Endodermal cell (in vitro differentiated cells): Measurements from ENCODE around the gene GXYLT2. TPM values are rescaled to one million over a fixed set of nuclear protein-coding genes. Genes with fewer than 3 reads are reported as not detected.

ENCODE experiments used
- DNase-seq: peaks from one replicate; pipeline ENCODE4 v3.0.0-alpha.2; 2017
- H3K27ac ChIP-seq: 2 replicates; pipeline ENCODE4 v1.5.1; 2013; ENCODE audit warnings: mild to moderate bottlenecking, low read depth, low read length, moderate library complexity
- H3K27me3 ChIP-seq: 2 replicates; pipeline ENCODE4 v1.6.1; 2013; ENCODE audit warnings: mild to moderate bottlenecking, low read length, moderate library complexity; ENCODE audit not compliant: insufficient read depth, control insufficient read depth, poor library complexity, severe bottlenecking
- H3K36me3 ChIP-seq: 2 replicates; pipeline ENCODE4 v1.7.0; 2013; ENCODE audit warnings: mild to moderate bottlenecking, low read length, moderate library complexity; ENCODE audit not compliant: control insufficient read depth, insufficient read depth
- H3K4me1 ChIP-seq: one replicate; pipeline ENCODE4 v1.7.0; 2013; ENCODE audit warnings: low read length; ENCODE audit not compliant: control insufficient read depth, insufficient read depth
- H3K4me3 ChIP-seq: 2 replicates; pipeline ENCODE4 v1.5.1; 2013; ENCODE audit warnings: mild to moderate bottlenecking, low read length, moderate library complexity
- H3K9ac ChIP-seq: 2 replicates; pipeline ENCODE4 v1.6.1; 2013; ENCODE audit warnings: mild to moderate bottlenecking, low read length, moderate library complexity; ENCODE audit not compliant: poor library complexity, severe bottlenecking; ENCODE audit errors: extremely low read depth
- H3K9me3 ChIP-seq: 2 replicates; pipeline ENCODE4 v1.6.1; 2013; ENCODE audit warnings: mild to moderate bottlenecking, low read length, moderate library complexity; ENCODE audit not compliant: control insufficient read depth
- H3K27ac Mint-ChIP-seq: 2 replicates; pipeline ENCODE4 v1.8.0; 2020; ENCODE audit warnings: mixed read lengths
- H3K27me3 Mint-ChIP-seq: 2 replicates; pipeline ENCODE4 v1.8.0; 2021; ENCODE audit warnings: mild to moderate bottlenecking, mixed read lengths; ENCODE audit not compliant: insufficient read depth
- H3K36me3 Mint-ChIP-seq: 2 replicates; pipeline ENCODE4 v1.8.0; 2020; ENCODE audit warnings: low read depth, mixed read lengths
- H3K4me1 Mint-ChIP-seq: 2 replicates; pipeline ENCODE4 v1.8.0; 2020; ENCODE audit warnings: mixed read lengths
- H3K4me3 Mint-ChIP-seq: 2 replicates; pipeline ENCODE4 v1.8.0; 2020; ENCODE audit warnings: mild to moderate bottlenecking, moderate library complexity, mixed read lengths
- H3K9me3 Mint-ChIP-seq: 2 replicates; pipeline ENCODE4 v1.8.0; 2020; ENCODE audit warnings: mild to moderate bottlenecking, mixed read lengths
- WGBS, 2 experiments: methylation state at CpG; one replicate each; pipeline versions ENCODE4 v1.1.5 to v1.1.7; 2013; ENCODE audit warnings: missing lambda C conversion rate in 2 of 2, mixed read lengths in 1 of 2; ENCODE audit not compliant: insufficient coverage in 1 of 2, insufficient read length in 1 of 2; 5-methylcytosine and 5-hydroxymethylcytosine counted together
- total RNA-seq, 2 donors: library from RNA; stranded (reverse); fragmentation: NEBNext Ultra II Directional in 1 of 2; extraction: Animal tissue kit (Norgen Biotek cat#: 25700) in 1 of 2; gene quantifications; 2 replicates in 1 of 2; 3 replicates in 1 of 2; pipeline ENCODE4 v1.2.1, GENCODE V29; 2021
- TF ChIP-seq, protein P1 (sequence below): fragments of 200-600 bp; sonication (generic); conservative IDR thresholded peaks from 2 replicates; pipeline ENCODE4 v1.5.0; 2021; ENCODE audit warnings: antibody characterized with exemption, mild to moderate bottlenecking

Gene GXYLT2
- total RNA-seq, 2 donors from 2014 or later = 7.0 to 14.3 TPM

DNA sequence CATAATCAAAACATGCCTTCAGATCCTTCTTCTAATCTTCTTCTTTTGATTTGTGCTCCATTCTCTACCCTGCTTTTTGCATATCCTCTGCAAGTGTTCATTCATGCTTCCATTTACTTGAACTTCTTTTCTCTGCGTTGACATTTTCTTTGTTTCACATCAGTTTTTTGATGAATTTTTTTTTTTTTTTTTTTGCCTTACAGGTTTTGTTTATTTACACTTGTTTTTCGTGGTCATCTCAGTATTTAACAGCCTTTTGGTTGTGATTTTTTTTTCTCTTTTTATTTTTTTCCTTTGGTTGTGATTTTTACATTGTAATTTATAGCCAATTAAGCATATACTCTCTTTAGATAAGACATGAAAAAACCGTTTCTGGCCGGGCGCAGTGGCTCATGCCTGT, 27.8 kb upstream of the GXYLT2 start:
- Mint-ChIP-seq H3K27ac (no peak overlapping the region), H3K4me3 (no peak overlapping the region), H3K4me1 (no peaks in the 10 kb centered on the region), H3K9me3 (no peaks in the 10 kb centered on the region), H3K27me3 (no peaks in the 10 kb centered on the region), H3K36me3 (no peaks in the 10 kb centered on the region)
- 98 to 100% methylated on average over 3 to 4 of the region's 5 CpGs for WGBS, 2 experiments
- Histone ChIP-seq H3K9me3 (no peaks in the 10 kb centered on the region), H3K9ac (no peak overlapping the region), H3K4me1 (no peaks in the 10 kb centered on the region), H3K4me3 (no peak overlapping the region), H3K27ac (no peak overlapping the region), H3K36me3 (no peaks in the 10 kb centered on the region), H3K27me3 (no peaks in the 10 kb centered on the region)
- TF ChIP-seq, protein P1, sequence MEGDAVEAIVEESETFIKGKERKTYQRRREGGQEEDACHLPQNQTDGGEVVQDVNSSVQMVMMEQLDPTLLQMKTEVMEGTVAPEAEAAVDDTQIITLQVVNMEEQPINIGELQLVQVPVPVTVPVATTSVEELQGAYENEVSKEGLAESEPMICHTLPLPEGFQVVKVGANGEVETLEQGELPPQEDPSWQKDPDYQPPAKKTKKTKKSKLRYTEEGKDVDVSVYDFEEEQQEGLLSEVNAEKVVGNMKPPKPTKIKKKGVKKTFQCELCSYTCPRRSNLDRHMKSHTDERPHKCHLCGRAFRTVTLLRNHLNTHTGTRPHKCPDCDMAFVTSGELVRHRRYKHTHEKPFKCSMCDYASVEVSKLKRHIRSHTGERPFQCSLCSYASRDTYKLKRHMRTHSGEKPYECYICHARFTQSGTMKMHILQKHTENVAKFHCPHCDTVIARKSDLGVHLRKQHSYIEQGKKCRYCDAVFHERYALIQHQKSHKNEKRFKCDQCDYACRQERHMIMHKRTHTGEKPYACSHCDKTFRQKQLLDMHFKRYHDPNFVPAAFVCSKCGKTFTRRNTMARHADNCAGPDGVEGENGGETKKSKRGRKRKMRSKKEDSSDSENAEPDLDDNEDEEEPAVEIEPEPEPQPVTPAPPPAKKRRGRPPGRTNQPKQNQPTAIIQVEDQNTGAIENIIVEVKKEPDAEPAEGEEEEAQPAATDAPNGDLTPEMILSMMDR = no peak
- no peak for DNase-seq

DNA sequence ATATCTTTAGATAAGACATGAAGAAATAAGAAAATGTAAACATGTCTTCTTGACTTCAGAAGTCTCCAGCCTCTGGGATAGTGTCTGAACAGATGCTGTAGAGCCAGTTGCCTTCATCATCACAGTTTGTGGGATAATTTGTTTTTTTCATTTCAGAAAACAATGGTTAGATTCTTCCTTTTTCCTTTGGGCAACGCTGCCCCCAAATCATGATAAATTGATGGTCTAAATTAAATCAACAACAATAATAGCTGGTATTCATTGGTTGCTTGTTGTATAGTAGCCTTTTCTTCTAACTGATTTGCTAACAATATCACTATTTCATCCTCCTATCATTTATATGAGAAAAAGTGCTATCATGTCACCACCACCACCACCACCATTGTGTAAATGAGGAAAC, 27.0 kb upstream of the GXYLT2 start:
- H3K4me1 Mint-ChIP-seq = no peaks in the 10 kb centered on the region
- WGBS, 2 experiments = no CpG with 5 or more reads among the region's 1 CpG
- Histone ChIP-seq H3K4me1 (no peaks in the 10 kb centered on the region), H3K4me3 (no peak overlapping the region), H3K27ac (no peak overlapping the region), H3K27me3 (no peaks in the 10 kb centered on the region), H3K9me3 (no peaks in the 10 kb centered on the region), H3K9ac (no peak overlapping the region), H3K36me3 (no peaks in the 10 kb centered on the region)
- no peak overlapping the region for H3K4me3 Mint-ChIP-seq
- no peak overlapping the region for H3K27ac Mint-ChIP-seq
- no peak for DNase-seq
- no peaks in the 10 kb centered on the region for H3K27me3 Mint-ChIP-seq
- TF ChIP-seq, protein P1 = no peak
- H3K36me3 Mint-ChIP-seq = no peaks in the 10 kb centered on the region
- no peaks in the 10 kb centered on the region for H3K9me3 Mint-ChIP-seq

DNA sequence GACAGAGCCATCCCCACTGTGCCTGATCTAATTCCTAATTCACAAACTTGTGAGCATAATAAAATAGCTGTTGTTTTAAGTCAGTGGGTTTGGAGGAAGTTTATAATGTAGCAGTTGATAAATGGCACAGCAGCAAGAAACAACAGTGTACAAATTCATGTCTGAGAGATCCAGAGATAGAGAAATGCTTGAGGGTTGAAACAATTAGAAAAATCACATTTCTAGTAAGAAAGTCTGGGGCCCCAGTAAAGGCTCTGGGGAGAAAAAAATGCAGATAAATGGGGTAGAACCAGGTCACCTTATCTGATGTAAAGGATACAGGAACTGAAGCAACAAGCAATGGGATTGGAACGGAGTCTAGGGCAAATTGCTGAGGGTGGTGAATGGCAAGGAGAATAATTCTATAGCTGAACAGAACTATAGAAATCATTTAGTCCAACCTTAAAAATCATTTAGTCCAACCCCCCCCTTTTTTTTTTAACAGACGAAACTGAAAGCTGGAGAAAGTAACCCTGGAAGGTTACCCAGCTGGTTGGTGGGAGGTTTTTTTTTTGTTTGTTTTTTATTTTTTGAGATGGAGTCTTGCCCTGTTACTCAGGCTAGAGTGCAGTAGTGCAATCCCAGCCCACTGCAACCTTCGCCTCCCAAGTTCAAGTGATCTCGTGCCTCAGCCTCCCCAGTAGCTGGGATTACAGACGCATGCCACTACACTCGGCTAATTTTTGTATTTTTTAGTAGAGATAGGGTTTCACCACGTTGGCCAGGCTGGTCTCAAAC, 25.3 kb upstream of the GXYLT2 start:
- no peak for DNase-seq
- peaks cover 4% of the 10 kb centered on the region for H3K27me3 Mint-ChIP-seq
- no peaks in the 10 kb centered on the region for H3K27me3 ChIP-seq
- no peak overlapping the region for H3K4me3 ChIP-seq
- no peaks in the 10 kb centered on the region for H3K9me3 Mint-ChIP-seq
- H3K27ac Mint-ChIP-seq = no peak overlapping the region
- no peaks in the 10 kb centered on the region for H3K4me1 ChIP-seq
- no peaks in the 10 kb centered on the region for H3K36me3 ChIP-seq
- TF ChIP-seq, protein P1 = no peak
- 87% methylated on average over 7 of the region's 7 CpGs; no CpG with 5 or more reads in 1 of the 2 experiments for WGBS, 2 experiments
- no peak overlapping the region for H3K27ac ChIP-seq
- H3K4me3 Mint-ChIP-seq = no peak overlapping the region
- H3K36me3 Mint-ChIP-seq = no peaks in the 10 kb centered on the region
- no peak overlapping the region for H3K9ac ChIP-seq
- no peaks in the 10 kb centered on the region for H3K9me3 ChIP-seq
- no peaks in the 10 kb centered on the region for H3K4me1 Mint-ChIP-seq
